K562 (cell line): ENCODE measurements around the gene ZSWIM8. TPM values are rescaled to one million over a fixed set of nuclear protein-coding genes. Genes with fewer than 3 reads are reported as not detected.

Experiments used
- ATAC-seq: fragments of 200-7000 bp; cut with Tn5 transposase; 3 replicates; pipeline ENCODE4 v1.9.1; 2020; ENCODE audit warnings: moderate library complexity
- BruUV-seq: library from RNA; stranded (reverse); fragments of 400-500 nt; replicated peaks from 2 replicates; lab custom pipeline; 2021; lab: Mats Ljungman, UMichigan
- CTCF ChIA-PET: fragments of 300-600 bp; formaldehyde crosslinking; extraction: SDS; loops from one replicate; lab custom pipeline; 2021; ENCODE audit warnings: low intra/inter-chr PET ratio; lab: Yijun Ruan, JAX
- POLR2A ChIA-PET: fragments of 300-600, 350-650 bp; sonication (Branson Sonifier 250); formaldehyde crosslinking; extraction: SDS; loops from one replicate; lab custom pipeline; 2021; ENCODE audit warnings: antibody characterized with exemption, inconsistent platforms; lab: Yijun Ruan, JAX
- DNase-seq, 4 experiments: peaks; one replicate each; pipeline versions ENCODE4 v3.0.0 to v3.0.0-alpha.2; 2011 to 2018; ENCODE audit warnings: low spot score in 3 of 4, mixed read lengths in 3 of 4; ENCODE audit errors: extremely low read depth in 1 of 4
- FAIRE-seq: peaks from 2 replicates; lab custom pipeline; 2011; peaks lifted over from hg19 to GRCh38; lab: Jason Lieb, UNC
- H2AFZ ChIP-seq: 2 replicates; pipeline ENCODE4 v1.6.0; 2011; ENCODE audit warnings: low read depth, low read length, control low read depth, inconsistent platforms
- H3K27ac ChIP-seq: fragments of 200-600 bp; 3 replicates; pipeline ENCODE4 v1.8.0; 2011; ENCODE audit warnings: low read depth, mild to moderate bottlenecking, control low read depth, inconsistent platforms, low read length, moderate library complexity, mixed read lengths; ENCODE audit errors: extremely low read depth
- H3K27me3 ChIP-seq, 2 experiments: fragments of 300-600 bp in 1 of 2; 2 replicates in 1 of 2; 3 replicates in 1 of 2; pipeline versions ENCODE4 v1.6.0 to v1.8.0; 2011; ENCODE audit warnings: inconsistent platforms in 2 of 2, low read length in 2 of 2, mild to moderate bottlenecking in 1 of 2, mixed read lengths in 1 of 2, moderate library complexity in 1 of 2; ENCODE audit not compliant: control insufficient read depth in 2 of 2, insufficient read depth in 2 of 2
- H3K36me3 ChIP-seq: fragments of 300-600 bp; 3 replicates; pipeline ENCODE4 v1.8.0; 2011; ENCODE audit warnings: mild to moderate bottlenecking, low read length, inconsistent platforms; ENCODE audit not compliant: control insufficient read depth, insufficient read depth
- H3K4me1 ChIP-seq, 2 experiments: fragments of 200-600 bp in 1 of 2; replicated peaks in 1 of 2; 2 replicates in 1 of 2; 3 replicates in 1 of 2; pipeline versions ENCODE4 v1.5.1 to v1.8.0; 2011; ENCODE audit warnings: inconsistent platforms in 2 of 2, low read length in 2 of 2, mild to moderate bottlenecking in 1 of 2, mixed read lengths in 1 of 2, moderate library complexity in 1 of 2; ENCODE audit not compliant: control insufficient read depth in 2 of 2, insufficient read depth in 2 of 2
- H3K4me2 ChIP-seq: 2 replicates; pipeline ENCODE4 v1.6.1; 2011; ENCODE audit warnings: low read length, control low read depth, inconsistent platforms, mixed read lengths; ENCODE audit not compliant: insufficient read depth
- H3K4me3 ChIP-seq: fragments of 200-600 bp; sonication (generic), shearing (Covaris generic); 2 replicates; pipeline ENCODE4 v1.5.1; 2016; ENCODE audit warnings: control low read depth, inconsistent platforms
- H3K79me2 ChIP-seq: fragments of 200-600 bp; 3 replicates; pipeline ENCODE4 v1.8.0; 2011; ENCODE audit warnings: low read length, inconsistent platforms; ENCODE audit not compliant: control insufficient read depth, insufficient read depth
- H3K9ac ChIP-seq, 2 experiments: 2 replicates each; pipeline versions ENCODE4 v1.6.0 to v1.6.1; 2011; ENCODE audit warnings: low read depth in 2 of 2, low read length in 2 of 2, control low read depth in 1 of 2, inconsistent platforms in 1 of 2, mild to moderate bottlenecking in 1 of 2, mixed read lengths in 1 of 2; ENCODE audit not compliant: insufficient read depth in 1 of 2
- H3K9me1 ChIP-seq: one replicate; pipeline ENCODE4 v1.6.0; 2011; ENCODE audit warnings: inconsistent platforms, mild to moderate bottlenecking, low read length, moderate library complexity; ENCODE audit not compliant: control insufficient read depth, insufficient read depth
- H3K9me3 ChIP-seq: replicated peaks from 2 replicates; pipeline ENCODE4 v1.5.1; 2011; ENCODE audit warnings: low read depth, low read length, inconsistent platforms; ENCODE audit not compliant: control insufficient read depth, insufficient read depth
- H4K20me1 ChIP-seq: replicated peaks from 2 replicates; pipeline ENCODE4 v1.6.1; 2011; ENCODE audit warnings: low read length, inconsistent platforms, mixed read lengths; ENCODE audit not compliant: control insufficient read depth, insufficient read depth
- ARNT ChIP-seq, 2 experiments: fragments of 450-650 bp; IDR thresholded peaks; 2 replicates each; pipeline ENCODE4 v1.6.1; 2016; ENCODE audit warnings: mild to moderate bottlenecking in 1 of 2
- ASH1L ChIP-seq: fragments of 450-650 bp; IDR thresholded peaks from 2 replicates; pipeline ENCODE4 v1.6.1; 2018; ENCODE audit warnings: borderline replicate concordance, mild to moderate bottlenecking, low read depth; ENCODE audit not compliant: partially characterized antibody
- EHMT2 ChIP-seq: fragments of 450-650 bp; IDR thresholded peaks from 2 replicates; pipeline ENCODE4 v1.6.1; 2018; ENCODE audit warnings: antibody characterized with exemption
- ELF2 ChIP-seq: fragments of 250-450 bp; sonication (Bioruptor Pico); IDR thresholded peaks from 2 replicates; pipeline ENCODE4 v1.5.0; 2021; ENCODE audit warnings: mild to moderate bottlenecking
- HOXB6 ChIP-seq: fragments of 250-450 bp; sonication (Bioruptor Pico); IDR thresholded peaks from 2 replicates; pipeline ENCODE4 v1.5.1; 2022; ENCODE audit warnings: mild to moderate bottlenecking, borderline replicate concordance
- NR4A1 ChIP-seq, 2 experiments: fragments of 250-450 bp in 1 of 2; fragments of 450-650 bp in 1 of 2; sonication (Bioruptor Pico) in 1 of 2; IDR thresholded peaks; 2 replicates each; pipeline versions ENCODE4 v1.4.0 to v1.6.1; 2016 to 2020; ENCODE audit warnings: mild to moderate bottlenecking in 2 of 2, missing compliant biosample characterization in 1 of 2, missing genetic modification characterization in 1 of 2, moderate library complexity in 1 of 2
- PHF21A ChIP-seq: fragments of 450-650 bp; IDR thresholded peaks from 2 replicates; pipeline ENCODE4 v1.6.1; 2017; ENCODE audit warnings: low read depth, borderline replicate concordance
- POLR2B ChIP-seq: fragments of 450-650 bp; IDR thresholded peaks from 2 replicates; pipeline ENCODE4 v1.6.1; 2018; ENCODE audit warnings: low read depth; ENCODE audit not compliant: partially characterized antibody
- SREBF2 ChIP-seq: sonication (generic); formaldehyde crosslinking; IDR thresholded peaks from 2 replicates; pipeline ENCODE4 v1.4.0; 2020; ENCODE audit warnings: mild to moderate bottlenecking, missing genetic modification reagents
- ZBTB8A ChIP-seq: fragments of 450-650 bp; IDR thresholded peaks from 2 replicates; pipeline ENCODE4 v1.6.1; 2018; ENCODE audit warnings: mild to moderate bottlenecking, moderate library complexity; ENCODE audit not compliant: partially characterized antibody
- ZC3H11A ChIP-seq: IDR thresholded peaks from 2 replicates; pipeline ENCODE4 v1.6.1; 2012; ENCODE audit warnings: low read depth, low read length, improper control_type of control experiment
- WGBS: fragments of 100-300 bp; shearing (Covaris generic); methylation state at CpG from one replicate; pipeline ENCODE4 v1.1.6; 2016; ENCODE audit warnings: low coverage, mixed read lengths; ENCODE audit not compliant: insufficient coverage; ENCODE audit errors: missing lambda C conversion rate; 5-methylcytosine and 5-hydroxymethylcytosine counted together
- in situ Hi-C: fragments of 300-500 bp; cut with MboI; formaldehyde crosslinking; loops from 4 replicates; pipeline ENCODE4 v1.15.0; 2018; ENCODE audit warnings: inconsistent platforms, mixed read lengths
- intact Hi-C: fragments of 100-400 bp; cut with micrococcal nuclease; formaldehyde crosslinking; loops from 2 replicates; pipeline ENCODE4 v1.14.2; 2022
- polyA plus RNA-seq, 8 experiments: library from polyadenylated mRNA; depleted of rRNA in 4 of 8; stranded (reverse) in 5 of 8; unstranded in 3 of 8; fragments of >200 nt; fragmentation: Nextera tagmentation in 2 of 8; fragmentation: Illumina TruSeq in 1 of 8; extraction: Ambion mirVana in 2 of 8; extraction: Trizol in 1 of 8; gene quantifications; 2 replicates each; pipeline versions ENCODE4 v1.2.1 to v1.2.3, GENCODE V29; 2011 to 2014; ENCODE audit warnings: inconsistent platforms in 1 of 8, missing spikeins in 1 of 8
- total RNA-seq, 7 experiments: library from RNA; depleted of rRNA in 6 of 7; stranded (reverse); fragments of >200 nt in 6 of 7; fragmentation: Illumina TruSeq in 2 of 7; extraction: Trizol in 2 of 7; gene quantifications; 2 replicates each; pipeline versions ENCODE4 v1.2.1 to v1.2.3, GENCODE V29; 2011 to 2021; ENCODE audit warnings: low replicate concordance in 1 of 7

Gene ZSWIM8
- total and polyA plus RNA-seq, 9 of the 15 experiments (the other 6 are each of a cell fraction or from before 2014, with no cell fraction given): 5.6 to 47.8 (median 26.7) TPM

DNA sequence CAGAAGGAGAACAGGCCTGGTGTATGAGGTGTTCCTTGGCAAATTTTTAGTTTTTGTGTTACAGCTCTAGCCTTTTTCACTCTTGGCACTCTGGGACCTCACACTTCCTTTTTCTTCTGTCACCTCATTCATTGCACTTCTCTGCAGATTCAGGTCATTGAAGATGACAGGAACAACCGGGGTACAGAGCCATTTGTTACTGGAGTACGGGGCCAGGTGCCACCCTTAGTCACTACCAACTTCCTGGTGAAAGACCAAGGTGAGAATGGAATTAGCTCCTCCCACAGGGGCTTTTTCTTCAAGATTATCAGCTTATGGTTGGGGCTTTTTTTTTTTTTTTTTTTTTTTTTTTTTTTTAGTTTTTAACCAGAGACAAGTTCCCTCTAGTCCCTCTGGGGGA lies 22.1 kb upstream of the ZSWIM8 start:
- TF ChIP-seq PHF21A (no peak), ELF2 (no peak), EHMT2 (no peak), SREBF2 (CRISPR knock-in tag) (no peak), POLR2B (no peak), HOXB6 (CRISPR knock-in tag) (no peak), ZBTB8A (no peak), ZC3H11A (no peak), ASH1L (no peak), ARNT (IDR thresholded peaks at IDR 0.05) (no peak), NR4A1 (CRISPR knock-in tag; IDR thresholded peaks at IDR 0.05) (no peak), NR4A1 (tag; IDR thresholded peaks at IDR 0.05) (no peak)
- Histone ChIP-seq H3K4me3 (no peak overlapping the region), H3K4me1 (peaks cover 0 to 6% of the 10 kb centered on the region in 2 experiments; a peak in 2 of 5 replicates), H3K27me3 (no peaks in the 10 kb centered on the region), H3K9me3 (no peaks in the 10 kb centered on the region), H3K79me2 (0 out of 3 replicates have a peak, but pooled peaks cover 2% of the 10 kb centered on the region), H4K20me1 (no peaks in the 10 kb centered on the region), H3K9ac (no peak overlapping the region), H3K9me1 (peaks cover 3% of the 10 kb centered on the region), H3K27ac (no peak overlapping the region), H3K36me3 (peaks cover 94% of the 10 kb centered on the region), H3K4me2 (no peak overlapping the region), H2AFZ (no peak overlapping the region)
- ChIA-PET CTCF (no interaction called here), POLR2A (interaction anchor here (0.6 to 9.9 kb wide), 6 partner anchors 7 to 1793 kb away, joined by 3 to 137 read pairs (median 4); partner anchors contain the start of gene SEC24C)
- FAIRE-seq (no peak), DNase-seq (no peak), ATAC-seq (no peak)
- BruUV-seq: no TSS peak
- intact Hi-C loops (no loop called here), in situ Hi-C loops (no loop called here)
- WGBS: 91% methylated on average over 2 of the region's 2 CpGs
